Naive thymus-derived CD8-positive, alpha-beta T cell (primary cell): Measurements from ENCODE around the gene PLPPR1. TPM values are rescaled to one million over a fixed set of nuclear protein-coding genes. Genes with fewer than 3 reads are reported as not detected.

Source experiments
- ATAC-seq, 2 donors: fragments of 150-1000 bp; cut with Tn5 transposase in 1 of 2; sonication (Bioruptor Pico), chemical (Tn5 transposase) in 1 of 2; 1 replicate in 1 of 2; 2 replicates in 1 of 2; pipeline ENCODE4 v1.10.0; 2021; ENCODE audit warnings: mild to moderate bottlenecking in 2 of 2, moderate library complexity in 2 of 2
- POLR2A ChIA-PET: fragments of 350-600 bp; sonication (Branson Sonifier 250); formaldehyde crosslinking; loops from one replicate; lab custom pipeline; 2021; ENCODE audit warnings: antibody characterized with exemption; lab: Charles Lee
- DNase-seq, 10 donors: peaks; one replicate each; pipeline versions ENCODE4 v3.0.0 to v3.0.0-alpha.2; 2020 to 2022
- H3K27ac Mint-ChIP-seq, 10 donors: one replicate each; pipeline ENCODE4 v1.8.0; 2020 to 2022; ENCODE audit warnings: mild to moderate bottlenecking in 10 of 10, mixed read lengths in 10 of 10, moderate library complexity in 4 of 10, inconsistent platforms in 1 of 10
- H3K27me3 Mint-ChIP-seq, 5 donors: one replicate each; pipeline ENCODE4 v1.8.0; 2021 to 2022; ENCODE audit warnings: mixed read lengths in 5 of 5
- H3K36me3 Mint-ChIP-seq, 3 donors: one replicate each; pipeline ENCODE4 v1.8.0; 2020 to 2022; ENCODE audit warnings: mixed read lengths in 3 of 3, mild to moderate bottlenecking in 2 of 3, inconsistent platforms in 1 of 3
- H3K4me1 Mint-ChIP-seq, 4 donors: one replicate each; pipeline ENCODE4 v1.8.0; 2021 to 2022; ENCODE audit warnings: mixed read lengths in 4 of 4
- H3K4me3 Mint-ChIP-seq, 10 donors: one replicate each; pipeline ENCODE4 v1.8.0; 2020 to 2022; ENCODE audit warnings: mild to moderate bottlenecking in 10 of 10, mixed read lengths in 10 of 10, moderate library complexity in 6 of 10, inconsistent platforms in 1 of 10
- H3K9me3 Mint-ChIP-seq, 9 donors: one replicate each; pipeline ENCODE4 v1.8.0; 2020 to 2022; ENCODE audit warnings: mixed read lengths in 9 of 9, mild to moderate bottlenecking in 3 of 9, inconsistent platforms in 1 of 9, moderate library complexity in 1 of 9
- polyA plus RNA-seq, 3 donors: library from polyadenylated mRNA; unstranded; fragments of 300-500 nt; fragmentation: Illumina TruSeq; gene quantifications; one replicate each; pipeline ENCODE4 v1.2.3, GENCODE V29; 2021
- total RNA-seq, 8 experiments: library from RNA in 2 of 8; stranded (reverse) in 2 of 8; gene quantifications; one replicate each; pipeline ENCODE4 v1.2.3 and lab custom pipeline; 2021 to 2026

PLPPR1 gene
- total and polyA plus RNA-seq, 5 experiments from 2014 or later, result not detected

GRCh38 chr9:101138509-101138908, 110.0 kb downstream of the PLPPR1 start:
- Mint-ChIP-seq H3K27ac (no peak overlapping the region), H3K27me3 (peaks cover 5 to 38% (median 8%) of the 10 kb centered on the region in 5 donors), H3K9me3 (peaks cover 0 to 13% (median 2%) of the 10 kb centered on the region in 9 donors), H3K36me3 (no peaks in the 10 kb centered on the region), H3K4me1 (no peaks in the 10 kb centered on the region), H3K4me3 (no peak overlapping the region)
- POLR2A ChIA-PET, result no interaction called here
- ATAC-seq, result no peak
- no peak for DNase-seq

- no peak for DNase-seq
- Mint-ChIP-seq H3K9me3 (peaks cover 0 to 13% (median 2%) of the 10 kb centered on the region in 9 donors), H3K27me3 (peaks cover 5 to 38% (median 8%) of the 10 kb centered on the region in 5 donors), H3K4me1 (no peaks in the 10 kb centered on the region), H3K27ac (no peak overlapping the region), H3K36me3 (no peaks in the 10 kb centered on the region), H3K4me3 (no peak overlapping the region)
- POLR2A ChIA-PET, result no interaction called here
- ATAC-seq, result no peak
Measured at GRCh38 chr9:101139082-101139481, 110.6 kb downstream of the PLPPR1 start.

GRCh38 chr9:101140764-101141163, 112.2 kb downstream of the PLPPR1 start:
- POLR2A ChIA-PET, result no interaction called here
- no peak overlapping the region for H3K4me3 Mint-ChIP-seq
- no peaks in the 10 kb centered on the region for H3K4me1 Mint-ChIP-seq
- ATAC-seq (no peak), DNase-seq (no peak)
- H3K36me3 Mint-ChIP-seq, result no peaks in the 10 kb centered on the region
- peaks cover 5 to 29% (median 8%) of the 10 kb centered on the region in 5 donors for H3K27me3 Mint-ChIP-seq
- H3K9me3 Mint-ChIP-seq, result peaks cover 0 to 13% (median 3%) of the 10 kb centered on the region in 9 donors
- H3K27ac Mint-ChIP-seq, result no peak overlapping the region

- Mint-ChIP-seq H3K9me3 (peaks cover 4 to 40% (median 11%) of the 10 kb centered on the region in 9 donors), H3K27ac (no peak overlapping the region), H3K36me3 (peaks cover 0 to 3% (median 0%) of the 10 kb centered on the region in 3 donors), H3K27me3 (peaks cover 0 to 15% (median 7%) of the 10 kb centered on the region in 5 donors), H3K4me1 (no peaks in the 10 kb centered on the region), H3K4me3 (no peak overlapping the region)
- ATAC-seq (no peak), DNase-seq (no peak)
- POLR2A ChIA-PET, result no interaction called here
Measured at GRCh38 chr9:101146508-101146907, 118.0 kb downstream of the PLPPR1 start.

GRCh38 chr9:101148344-101148743, 119.8 kb downstream of the PLPPR1 start:
- POLR2A ChIA-PET, result no interaction called here
- H3K4me3 Mint-ChIP-seq, result no peak overlapping the region

GRCh38 chr9:101158361-101158760, 129.8 kb downstream of the PLPPR1 start:
- Mint-ChIP-seq H3K36me3 (no peaks in the 10 kb centered on the region), H3K4me3 (no peak overlapping the region), H3K4me1 (no peaks in the 10 kb centered on the region), H3K9me3 (peaks cover 0 to 4% (median 2%) of the 10 kb centered on the region in 9 donors), H3K27me3 (peaks cover 0 to 13% (median 10%) of the 10 kb centered on the region in 5 donors), H3K27ac (no peak overlapping the region)
- ATAC-seq (no peak), DNase-seq (no peak)
- POLR2A ChIA-PET, result no interaction called here

More at GRCh38 chr9:101148344-101148743, 119.8 kb downstream of the PLPPR1 start:
- ATAC-seq, result no peak
- no peak for DNase-seq
- H3K27me3 Mint-ChIP-seq, result peaks cover 0 to 5% (median 0%) of the 10 kb centered on the region in 5 donors
- no peak overlapping the region for H3K27ac Mint-ChIP-seq
- H3K36me3 Mint-ChIP-seq, result peaks cover 0 to 3% (median 0%) of the 10 kb centered on the region in 3 donors
- no peaks in the 10 kb centered on the region for H3K4me1 Mint-ChIP-seq
- peaks cover 2 to 35% (median 10%) of the 10 kb centered on the region in 9 donors for H3K9me3 Mint-ChIP-seq

GRCh38 chr9:101162231-101162630, 133.7 kb downstream of the PLPPR1 start:
- Mint-ChIP-seq H3K4me1 (no peaks in the 10 kb centered on the region), H3K9me3 (peaks cover 0 to 4% (median 0%) of the 10 kb centered on the region in 9 donors), H3K36me3 (no peaks in the 10 kb centered on the region), H3K4me3 (no peak overlapping the region), H3K27me3 (peaks cover 0 to 15% (median 12%) of the 10 kb centered on the region in 5 donors), H3K27ac (no peak overlapping the region)
- DNase-seq (no peak), ATAC-seq (no peak)
- POLR2A ChIA-PET, result no interaction called here

GRCh38 chr9:101165131-101165530, 136.6 kb downstream of the PLPPR1 start:
- DNase-seq, result no peak
- Mint-ChIP-seq H3K27me3 (peaks cover 0 to 14% (median 4%) of the 10 kb centered on the region in 5 donors), H3K36me3 (no peaks in the 10 kb centered on the region), H3K4me1 (no peaks in the 10 kb centered on the region), H3K27ac (no peak overlapping the region), H3K9me3 (peaks cover 0 to 4% (median 0%) of the 10 kb centered on the region in 9 donors), H3K4me3 (no peak overlapping the region)
- no peak for ATAC-seq
- POLR2A ChIA-PET, result no interaction called here

GRCh38 chr9:101167490-101168134, 139.1 kb downstream of the PLPPR1 start:
- POLR2A ChIA-PET, result no interaction called here
- Mint-ChIP-seq H3K36me3 (no peaks in the 10 kb centered on the region), H3K4me3 (no peak overlapping the region), H3K9me3 (peaks cover 0 to 4% (median 0%) of the 10 kb centered on the region in 9 donors), H3K27ac (no peak overlapping the region), H3K27me3 (peaks cover 0 to 14% (median 4%) of the 10 kb centered on the region in 5 donors), H3K4me1 (no peaks in the 10 kb centered on the region)
- DNase-seq (no peak), ATAC-seq (no peak)

- no peak for DNase-seq
- no peak for ATAC-seq
- H3K4me1 Mint-ChIP-seq, result no peaks in the 10 kb centered on the region
- H3K36me3 Mint-ChIP-seq, result no peaks in the 10 kb centered on the region
- peaks cover 0 to 6% (median 4%) of the 10 kb centered on the region in 5 donors for H3K27me3 Mint-ChIP-seq
- POLR2A ChIA-PET, result no interaction called here
- no peak overlapping the region for H3K4me3 Mint-ChIP-seq
- H3K9me3 Mint-ChIP-seq, result peaks cover 0 to 6% (median 3%) of the 10 kb centered on the region in 9 donors
- no peak overlapping the region for H3K27ac Mint-ChIP-seq
Measured at GRCh38 chr9:101172616-101173015, 144.1 kb downstream of the PLPPR1 start.

- Mint-ChIP-seq H3K4me3 (no peak overlapping the region), H3K27ac (no peak overlapping the region), H3K4me1 (no peaks in the 10 kb centered on the region), H3K9me3 (peaks cover 0 to 6% (median 3%) of the 10 kb centered on the region in 9 donors), H3K27me3 (peaks cover 0 to 6% (median 4%) of the 10 kb centered on the region in 5 donors), H3K36me3 (no peaks in the 10 kb centered on the region)
- ATAC-seq (no peak), DNase-seq (no peak)
- POLR2A ChIA-PET, result no interaction called here
Measured at GRCh38 chr9:101173907-101174306, 145.4 kb downstream of the PLPPR1 start.

GRCh38 chr9:101176384-101176783, 147.9 kb downstream of the PLPPR1 start:
- no peak overlapping the region for H3K4me3 Mint-ChIP-seq

GRCh38 chr9:101184813-101185278, 156.3 kb downstream of the PLPPR1 start:
- H3K27ac Mint-ChIP-seq, result no peak overlapping the region
- H3K4me1 Mint-ChIP-seq, result no peaks in the 10 kb centered on the region
- no peak overlapping the region for H3K4me3 Mint-ChIP-seq
- peaks cover 0 to 5% (median 2%) of the 10 kb centered on the region in 5 donors for H3K27me3 Mint-ChIP-seq
- no peaks in the 10 kb centered on the region for H3K36me3 Mint-ChIP-seq
- DNase-seq (no peak), ATAC-seq (no peak)
- H3K9me3 Mint-ChIP-seq, result peaks cover 0 to 7% (median 0%) of the 10 kb centered on the region in 9 donors
- POLR2A ChIA-PET, result no interaction called here

More at GRCh38 chr9:101176384-101176783, 147.9 kb downstream of the PLPPR1 start:
- no peaks in the 10 kb centered on the region for H3K4me1 Mint-ChIP-seq
- POLR2A ChIA-PET, result no interaction called here
- no peak overlapping the region for H3K27ac Mint-ChIP-seq
- no peak for ATAC-seq
- H3K27me3 Mint-ChIP-seq, result peaks cover 0 to 8% (median 0%) of the 10 kb centered on the region in 5 donors
- peaks cover 0 to 6% (median 0%) of the 10 kb centered on the region in 9 donors for H3K9me3 Mint-ChIP-seq
- DNase-seq, result no peak
- H3K36me3 Mint-ChIP-seq, result no peaks in the 10 kb centered on the region
